SHP77 treated with DMSO at 0.1 percent for 48 hours (cell line): Measurements from ENCODE around the gene HJURP.
A peak's percentile ranks its signal among the peaks of the same experiment; 100 is the strongest.
"Not testable (repeated sequence)": the region's sequence is repeated elsewhere in the genome, so short reads cannot be mapped to it uniquely, and the experiment has no call there.

ENCODE experiments used
- DNase-seq: peaks from one replicate; lab custom pipeline; 2025; lab: John Stamatoyannopoulos, UW

The HJURP gene, protein sequence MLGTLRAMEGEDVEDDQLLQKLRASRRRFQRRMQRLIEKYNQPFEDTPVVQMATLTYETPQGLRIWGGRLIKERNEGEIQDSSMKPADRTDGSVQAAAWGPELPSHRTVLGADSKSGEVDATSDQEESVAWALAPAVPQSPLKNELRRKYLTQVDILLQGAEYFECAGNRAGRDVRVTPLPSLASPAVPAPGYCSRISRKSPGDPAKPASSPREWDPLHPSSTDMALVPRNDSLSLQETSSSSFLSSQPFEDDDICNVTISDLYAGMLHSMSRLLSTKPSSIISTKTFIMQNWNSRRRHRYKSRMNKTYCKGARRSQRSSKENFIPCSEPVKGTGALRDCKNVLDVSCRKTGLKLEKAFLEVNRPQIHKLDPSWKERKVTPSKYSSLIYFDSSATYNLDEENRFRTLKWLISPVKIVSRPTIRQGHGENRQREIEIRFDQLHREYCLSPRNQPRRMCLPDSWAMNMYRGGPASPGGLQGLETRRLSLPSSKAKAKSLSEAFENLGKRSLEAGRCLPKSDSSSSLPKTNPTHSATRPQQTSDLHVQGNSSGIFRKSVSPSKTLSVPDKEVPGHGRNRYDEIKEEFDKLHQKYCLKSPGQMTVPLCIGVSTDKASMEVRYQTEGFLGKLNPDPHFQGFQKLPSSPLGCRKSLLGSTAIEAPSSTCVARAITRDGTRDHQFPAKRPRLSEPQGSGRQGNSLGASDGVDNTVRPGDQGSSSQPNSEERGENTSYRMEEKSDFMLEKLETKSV

GRCh38 chr2:233854241-233854981, at the start of gene HJURP:
HJURP (minus strand) TSS chr2:233854535; CDS start chr2:233854500, 35 bp downstream.
- peak; percentile 91 for DNase-seq

DNA sequence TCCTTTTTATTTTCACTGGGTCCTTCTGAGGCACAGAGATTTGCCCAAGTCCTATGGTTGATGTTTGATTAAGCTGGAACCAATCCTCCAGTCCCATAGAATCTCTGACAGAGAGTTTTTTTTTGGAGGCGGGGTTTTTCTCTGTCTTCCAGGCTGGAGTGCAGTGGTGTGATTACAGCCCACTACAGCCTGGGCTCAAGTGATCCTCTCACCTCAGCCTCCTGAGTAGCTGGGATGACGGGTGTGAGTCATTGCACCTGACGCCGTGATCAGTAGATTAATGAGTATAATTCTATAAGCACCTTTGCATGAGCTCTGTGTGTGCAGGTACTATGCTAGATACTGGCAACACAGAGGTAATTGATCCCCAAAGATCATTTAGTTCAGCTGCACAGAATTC, 47.5 kb upstream of the HJURP start:
- DNase-seq: no peak

GRCh38 chr2:233901367-233901766, 47.0 kb upstream of the HJURP start:
- DNase-seq: no peak

DNA sequence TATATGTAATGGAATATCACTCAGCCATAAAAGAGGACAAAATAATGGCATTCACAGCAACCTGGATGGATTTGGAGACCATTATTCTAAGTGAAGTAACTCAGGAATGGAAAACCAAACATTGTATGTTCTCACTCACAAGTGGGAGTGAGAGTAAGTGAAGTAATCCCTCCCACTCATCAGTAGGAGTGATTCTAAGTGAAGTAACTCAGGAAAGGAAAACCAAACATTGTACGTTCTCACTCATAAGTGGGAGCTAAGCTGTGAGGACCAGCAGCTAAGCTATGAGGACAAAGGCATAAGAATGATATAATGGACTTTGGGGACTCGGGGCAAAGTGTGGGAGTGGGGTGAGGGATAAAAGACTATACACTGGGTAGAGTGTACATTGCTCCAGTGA, 41.9 kb upstream of the HJURP start:
- DNase-seq: not testable (repeated sequence)

GRCh38 chr2:233892793-233893192, 38.5 kb upstream of the HJURP start:
- DNase-seq: no peak

DNA sequence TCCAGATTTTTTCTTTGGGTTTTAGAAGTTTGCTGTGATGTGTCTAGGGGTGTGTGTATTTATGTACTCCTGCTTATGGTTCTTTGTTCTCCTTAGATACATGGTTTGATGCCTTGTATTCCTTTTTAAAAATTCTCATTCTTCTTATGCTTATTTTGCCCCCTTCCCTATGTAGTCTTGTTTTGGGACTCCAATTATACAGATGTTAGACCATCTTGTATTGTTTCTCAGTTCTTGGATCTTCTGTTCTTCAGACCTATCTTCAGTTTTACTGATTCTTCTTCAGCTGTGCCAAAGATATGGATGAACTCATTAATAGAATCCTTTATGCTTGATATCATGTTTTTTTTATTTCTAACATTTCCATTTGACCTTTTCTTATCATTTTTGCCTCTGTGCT, 28.0 kb upstream of the HJURP start:
- DNase-seq: no peak

DNA sequence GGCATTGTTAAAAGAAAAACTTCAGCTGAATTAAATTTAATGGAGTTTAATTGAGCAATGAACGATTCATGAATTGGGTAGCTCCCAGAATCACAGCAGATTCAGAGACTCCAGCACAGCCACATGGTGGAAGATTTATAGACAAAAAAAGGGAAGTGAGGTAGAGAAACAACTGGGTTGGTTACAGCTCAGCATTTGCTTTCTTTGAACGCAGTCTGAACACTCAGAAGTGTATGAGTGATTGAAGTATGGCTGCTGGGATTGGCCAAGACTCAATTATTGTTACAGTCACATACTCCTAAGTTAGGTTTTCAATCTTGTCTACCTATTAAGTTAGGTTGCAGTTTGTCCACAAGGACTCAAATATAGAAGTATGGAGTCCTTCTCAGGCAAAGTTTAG, 17.8 kb upstream of the HJURP start:
- not testable (repeated sequence) for DNase-seq

GRCh38 chr2:233871432-233871831, 17.1 kb upstream of the HJURP start:
- DNase-seq: no peak

GRCh38 chr2:233867993-233868532, 13.7 kb upstream of the HJURP start, which contains the start of gene MSL3B:
MSL3B (minus strand) TSS chr2:233868386.
- DNase-seq: no peak

- DNase-seq: no peak
These were observed 12.1 kb upstream of the HJURP start for GRCh38 chr2:233866479-233866878.

GRCh38 chr2:233865838-233866237, 11.5 kb upstream of the HJURP start:
- no peak for DNase-seq

DNA sequence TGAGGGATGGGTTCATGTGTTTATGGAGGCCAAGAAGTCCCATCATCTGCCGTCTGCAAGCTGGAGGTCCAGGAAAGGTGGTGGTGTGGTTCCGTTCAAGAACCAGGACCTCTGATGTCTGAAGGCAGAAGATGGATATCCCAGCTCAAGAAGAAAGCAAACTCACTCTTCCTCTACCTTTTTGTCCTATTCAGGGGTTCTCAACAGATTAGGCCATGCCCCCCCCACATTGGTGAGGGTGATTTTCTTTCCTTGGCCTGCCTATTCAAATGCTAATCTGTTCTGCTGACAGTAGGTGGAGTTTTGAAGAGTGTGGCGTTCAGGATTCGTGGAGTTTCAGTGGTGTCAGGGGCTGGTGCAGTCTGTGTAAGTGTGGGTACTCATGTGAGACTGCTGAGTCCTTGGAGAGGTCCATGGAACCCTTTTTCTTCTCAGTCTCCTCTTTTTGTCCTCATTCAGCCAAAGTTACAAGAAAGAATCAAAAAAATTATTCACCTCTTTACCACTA, 8.0 kb upstream of the HJURP start:
- no peak for DNase-seq

GRCh38 chr2:233858331-233858730, 4.0 kb upstream of the HJURP start:
- DNase-seq: no peak

GRCh38 chr2:233857511-233858141, 3.3 kb upstream of the HJURP start:
- no peak for DNase-seq

- no peak for DNase-seq
These were observed 1.8 kb upstream of the HJURP start for GRCh38 chr2:233856184-233856583.

GRCh38 chr2:233855345-233855744, 1.0 kb upstream of the HJURP start:
- DNase-seq: no peak

- no peak for DNase-seq
These were observed 473 bp downstream of the HJURP start for GRCh38 chr2:233853883-233854240.

DNA sequence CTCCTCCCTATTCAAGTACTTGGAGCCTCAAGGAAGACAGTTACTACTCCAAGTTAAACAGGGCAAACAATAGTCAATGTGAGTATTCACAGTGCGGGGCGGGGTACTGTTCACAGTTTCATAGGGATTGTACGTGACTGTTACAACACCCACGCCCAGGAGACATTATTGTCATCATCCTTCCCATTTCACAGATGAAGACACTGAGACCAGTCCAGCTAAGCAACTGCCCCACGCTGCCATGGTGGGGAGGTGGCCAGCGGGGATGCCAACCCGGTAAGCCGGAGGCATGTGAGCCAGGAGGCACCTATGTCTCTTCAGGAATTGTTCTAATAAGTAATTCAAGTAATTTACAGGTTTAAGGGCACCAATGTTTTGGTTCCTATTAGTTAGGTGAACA, 982 bp downstream of the HJURP start:
- no peak for DNase-seq

GRCh38 chr2:233852056-233852455, 2.3 kb downstream of the HJURP start:
- DNase-seq: no peak

GRCh38 chr2:233851169-233851568, 3.2 kb downstream of the HJURP start:
- no peak for DNase-seq

DNA sequence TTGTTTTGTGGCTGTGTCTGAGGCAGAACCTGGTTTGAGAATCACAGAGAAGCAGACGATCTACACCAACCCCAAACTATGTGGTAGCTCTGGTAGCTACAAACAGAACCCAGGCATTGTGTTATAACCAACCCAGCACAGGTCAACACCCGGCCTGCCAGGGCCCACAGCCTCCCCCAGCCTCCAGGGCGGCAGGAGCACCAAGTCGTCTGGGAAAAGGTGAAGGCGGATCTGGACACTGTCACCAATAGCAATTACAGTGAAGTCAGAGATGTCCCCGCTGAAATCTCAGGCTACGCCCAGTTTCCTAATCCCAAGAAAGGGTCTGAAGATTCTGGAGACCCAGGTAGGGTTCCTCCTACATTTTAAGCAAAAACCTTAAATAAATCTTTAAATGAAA, 3.6 kb downstream of the HJURP start:
- no peak for DNase-seq
